ENCODE results near the gene PFDN1.
"Not testable (repeated sequence)": the region's sequence is repeated elsewhere in the genome, so short reads cannot be mapped to it uniquely, and the experiment has no call there.

PFDN1 gene

DNA sequence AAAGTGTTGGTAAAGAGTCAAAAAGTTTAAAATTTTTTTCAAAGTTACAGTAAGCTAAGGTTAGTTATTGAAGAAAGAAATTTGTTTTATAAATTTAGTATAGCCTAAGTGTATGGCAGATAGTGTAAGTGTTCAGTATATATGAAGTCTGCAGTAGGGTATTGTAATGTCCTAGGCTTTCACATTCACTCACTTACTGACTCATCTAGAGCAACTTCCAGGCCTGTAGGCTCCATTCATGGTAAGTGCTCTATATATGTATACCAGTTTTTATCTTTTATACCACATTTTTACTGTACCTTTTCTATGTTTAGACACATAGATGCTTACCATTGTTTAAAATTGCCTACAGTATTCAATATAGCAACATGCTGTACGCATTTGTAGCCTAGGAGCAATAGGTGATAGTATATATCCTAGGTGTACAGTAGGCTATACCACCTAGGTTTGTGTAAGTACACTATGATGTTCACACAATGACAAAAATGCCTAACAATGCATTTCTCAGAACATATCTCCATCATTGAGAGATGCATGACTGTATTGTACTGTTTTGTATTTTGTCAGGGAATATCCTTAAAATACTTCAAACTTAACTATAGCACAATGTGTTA, 89.4 kb downstream of the PFDN1 start:
- no peak for DNase-seq (ENCODE audit: low read depth)

DNA sequence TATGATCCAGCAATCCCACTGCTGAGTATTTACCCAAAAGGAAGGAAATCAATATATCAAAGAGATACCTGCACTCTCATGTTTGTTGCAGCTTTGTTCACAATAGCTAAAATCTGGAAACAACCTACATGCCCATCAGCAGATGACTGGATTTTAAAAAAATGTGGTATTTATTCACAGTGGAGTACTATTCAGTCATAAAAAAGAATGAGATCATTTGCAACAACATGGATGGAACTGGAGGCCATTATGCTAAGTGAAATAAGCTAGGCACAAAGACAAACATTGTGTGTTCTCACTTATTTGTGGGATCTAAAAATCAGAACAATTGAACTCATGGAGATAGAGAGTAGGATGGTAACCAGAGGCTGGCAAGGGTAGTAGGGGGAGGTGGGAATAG, 94.8 kb downstream of the PFDN1 start:
- no peak for DNase-seq (ENCODE audit: low read depth)

- DNase-seq (ENCODE audit: low read depth): no peak
These were observed 95.5 kb downstream of the PFDN1 start for GRCh38 chr5:140207250-140207964.

- no peak for DNase-seq (ENCODE audit: low read depth)
These were observed 96.9 kb downstream of the PFDN1 start for GRCh38 chr5:140205952-140206351.

DNA sequence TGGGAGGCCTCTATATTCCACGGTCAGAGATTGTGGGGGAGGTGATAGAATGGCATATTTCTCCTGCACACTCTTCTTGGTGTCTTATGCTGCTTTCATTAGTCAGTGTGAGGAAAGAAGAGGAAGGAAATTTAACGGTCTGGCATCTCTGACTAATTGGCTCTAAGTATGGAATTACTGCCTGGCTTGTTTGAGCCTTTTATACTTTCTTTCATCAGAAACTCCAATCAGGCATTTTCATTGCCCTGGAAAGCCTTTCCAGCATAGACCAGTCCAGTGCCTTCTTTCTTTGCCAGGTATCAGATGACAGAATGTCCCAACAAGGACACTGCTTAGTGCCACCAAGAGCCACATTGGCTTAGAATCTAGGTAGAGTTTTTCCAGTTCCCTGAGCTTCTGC, 97.7 kb downstream of the PFDN1 start:
- no peak for DNase-seq (ENCODE audit: low read depth)

- DNase-seq (ENCODE audit: low read depth): no peak
These were observed 100.3 kb downstream of the PFDN1 start for GRCh38 chr5:140202610-140203009.

DNA sequence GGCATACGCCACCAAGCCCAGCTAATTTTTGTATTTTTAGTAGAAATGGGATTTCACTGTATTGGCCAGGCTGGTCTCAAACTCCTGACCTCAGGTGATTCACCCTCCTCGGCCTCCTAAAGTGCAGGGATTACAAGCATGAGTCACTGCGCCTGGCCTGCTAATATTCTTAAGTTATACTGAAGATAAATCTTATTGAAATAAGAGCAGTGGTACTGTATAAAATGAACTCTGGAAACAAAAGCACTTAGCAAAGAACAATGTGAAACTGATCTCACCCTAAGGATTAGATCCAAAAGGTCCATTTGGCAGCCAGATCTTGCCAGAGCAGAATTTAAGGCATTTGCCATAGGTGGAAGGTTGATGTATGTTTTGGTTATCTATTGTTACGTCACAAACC, 100.8 kb downstream of the PFDN1 start:
- DNase-seq (ENCODE audit: low read depth): no peak

GRCh38 chr5:140198915-140199314, 104.0 kb downstream of the PFDN1 start:
- DNase-seq (ENCODE audit: low read depth): not testable (repeated sequence)

- no peak for DNase-seq (ENCODE audit: low read depth)
These were observed 105.9 kb downstream of the PFDN1 start for GRCh38 chr5:140197023-140197422.

DNA sequence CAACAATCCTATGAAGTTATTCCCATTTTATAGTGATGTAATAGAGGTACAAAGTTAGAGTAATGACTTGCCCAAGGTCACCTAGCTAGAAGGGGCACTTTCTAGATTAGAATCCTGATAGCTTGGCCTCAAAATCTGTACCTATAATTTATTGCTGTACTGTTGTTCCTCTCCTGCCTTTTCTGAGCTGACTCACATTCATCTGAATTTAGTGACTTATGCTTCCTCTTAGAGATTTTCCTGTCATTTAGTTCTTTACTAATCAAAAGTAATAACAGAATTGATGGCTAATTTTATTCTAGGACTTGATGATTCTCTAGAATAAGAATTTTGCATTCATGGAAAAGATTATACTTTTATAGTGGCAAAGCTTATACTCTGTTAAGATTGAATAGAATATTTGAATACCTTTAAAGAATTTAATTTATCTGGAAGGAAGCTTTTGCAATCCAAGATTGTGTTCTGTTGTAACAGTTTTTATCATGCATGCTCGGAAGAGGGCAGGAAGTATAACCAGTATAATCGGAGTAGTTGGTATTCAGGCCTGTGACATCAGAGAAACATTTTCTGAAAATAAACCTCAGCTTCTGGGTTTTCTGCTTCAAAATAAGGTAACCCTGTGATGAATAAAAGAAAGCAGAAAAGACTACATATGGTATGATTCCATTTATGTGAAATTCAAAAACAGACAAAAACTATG, 106.6 kb downstream of the PFDN1 start:
- no peak for DNase-seq (ENCODE audit: low read depth)

All from activated gamma-delta T cell treated with anti-CD3 and anti-CD28 coated beads, Interleukin-2, amount 50 U/mL, for 16 hours (primary cell).